GM19324 (cell line): ENCODE data around the gene NCMAP.
"Not testable (repeated sequence)": the region's sequence is repeated elsewhere in the genome, so short reads cannot be mapped to it uniquely, and the experiment has no call there.

Source experiments
- ATAC-seq: cut with Tn5 transposase; IDR thresholded peaks from one replicate; pipeline ENCODE4 v1.9.1; 2021; ENCODE audit warnings: mild to moderate bottlenecking, moderate library complexity; ENCODE audit not compliant: unreplicated experiment, low FRiP score

NCMAP gene, protein sequence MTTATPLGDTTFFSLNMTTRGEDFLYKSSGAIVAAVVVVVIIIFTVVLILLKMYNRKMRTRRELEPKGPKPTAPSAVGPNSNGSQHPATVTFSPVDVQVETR

GRCh38 chr1:24555591-24556413 is at the start of gene NCMAP:
TSS of gene NCMAP (plus strand) at chr1:24556087. CDS start at chr1:24595431, 39,344 bp downstream.
- no peak for ATAC-seq

DNA sequence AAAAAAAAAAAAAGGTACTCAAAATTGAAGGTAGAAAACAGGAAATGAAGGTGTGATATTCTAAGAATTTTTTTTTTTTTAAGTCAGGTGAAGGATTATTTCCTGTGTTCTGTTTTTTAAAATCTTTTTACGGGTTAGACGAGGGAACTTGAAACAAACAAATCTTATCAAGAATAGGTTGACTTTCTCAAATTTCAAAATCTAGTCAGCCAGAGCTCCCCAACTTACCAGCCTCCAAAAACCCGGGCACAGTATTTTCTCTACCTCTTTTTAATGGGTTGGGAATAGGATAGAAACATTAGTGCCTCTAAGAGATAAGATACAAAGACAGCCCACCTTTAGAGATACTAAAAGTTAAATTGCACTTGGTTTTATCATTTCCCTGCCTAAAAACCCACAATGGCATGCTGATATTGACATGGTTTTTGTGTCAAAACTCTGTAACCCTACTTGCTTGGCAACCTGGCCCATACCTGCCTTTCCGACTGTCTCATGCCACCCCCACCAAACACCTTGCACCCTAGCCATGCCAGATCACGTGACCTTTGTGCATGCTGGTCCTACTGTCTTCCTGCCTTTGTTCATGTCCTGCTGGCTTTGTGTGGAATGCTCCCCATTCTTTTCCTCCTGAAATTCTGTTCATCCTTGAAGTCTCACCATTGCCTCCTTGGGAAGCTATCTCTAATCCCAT is 49.1 kb upstream of the NCMAP start:
- no peak for ATAC-seq

DNA sequence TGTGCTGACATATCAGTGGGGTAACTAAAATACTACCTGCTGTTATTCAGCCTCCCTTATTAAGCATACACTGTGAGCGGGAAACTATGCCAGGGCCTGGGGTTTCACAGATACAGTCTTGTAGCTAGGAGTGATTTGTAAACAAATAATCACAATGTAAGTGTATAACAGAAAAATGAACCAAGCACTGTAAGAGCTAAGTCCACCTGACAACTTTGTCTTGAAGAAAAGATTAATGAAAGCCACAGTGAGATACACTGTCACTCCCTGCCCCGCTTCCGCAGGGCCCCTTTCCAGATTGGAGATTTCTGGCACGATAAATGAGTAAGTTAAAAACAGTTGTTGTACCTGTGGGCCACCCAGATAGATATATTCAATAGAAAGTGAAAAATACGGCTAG is 48.5 kb upstream of the NCMAP start:
- no peak for ATAC-seq

GRCh38 chr1:24508911-24509310 is 47.0 kb upstream of the NCMAP start:
- ATAC-seq: no peak

- no peak for ATAC-seq
Measured at GRCh38 chr1:24513706-24514105, 42.2 kb upstream of the NCMAP start.

- ATAC-seq: no peak
Measured at GRCh38 chr1:24514946-24515345, 40.9 kb upstream of the NCMAP start.

DNA sequence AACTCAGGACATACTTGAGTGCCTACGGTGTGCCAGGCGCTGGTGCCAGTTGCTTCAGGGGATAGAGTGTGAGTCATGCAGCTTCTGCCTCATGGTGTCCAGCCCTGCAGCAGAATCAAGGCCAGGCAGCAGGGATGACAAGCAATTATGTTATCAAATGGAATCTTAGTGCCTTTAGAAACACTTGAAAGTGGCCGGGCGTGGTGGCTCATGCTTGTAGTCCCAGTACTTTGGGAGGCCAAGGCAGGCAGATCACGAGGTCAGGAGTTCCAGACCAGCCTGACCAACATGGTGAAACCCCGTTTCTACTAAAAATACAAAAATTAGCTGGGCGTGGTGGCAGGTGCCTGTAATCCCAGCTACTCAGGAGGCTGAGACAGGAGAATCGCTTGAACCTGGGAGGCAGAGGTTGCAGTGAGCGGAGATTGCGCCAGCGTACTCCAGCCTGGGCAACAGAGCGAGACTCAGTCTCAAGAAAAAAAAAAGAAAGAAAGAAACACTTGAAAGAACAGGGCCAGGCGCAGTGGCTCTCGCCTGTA is 40.1 kb upstream of the NCMAP start:
- ATAC-seq: not testable (repeated sequence)

- no peak for ATAC-seq
Measured at GRCh38 chr1:24516506-24516905, 39.4 kb upstream of the NCMAP start.

- no peak for ATAC-seq
Measured at GRCh38 chr1:24517898-24518297, 38.0 kb upstream of the NCMAP start.

DNA sequence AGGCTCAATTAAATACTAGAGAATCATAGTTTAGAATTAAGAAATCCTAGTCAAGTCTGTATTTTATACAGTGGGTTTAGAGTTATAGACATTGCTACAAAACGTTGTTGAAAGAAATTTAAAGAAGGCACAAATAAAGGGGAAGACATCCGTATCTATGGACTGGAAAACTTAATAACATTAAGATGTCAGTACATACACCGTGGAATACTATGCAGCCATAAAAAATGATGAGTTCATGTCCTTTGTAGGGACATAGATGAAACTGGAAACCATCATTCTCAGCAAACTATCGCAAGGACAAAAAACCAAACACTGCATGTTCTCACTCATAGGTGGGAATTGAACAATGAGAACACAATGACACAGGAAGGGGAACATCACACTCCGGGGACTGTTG is 35.6 kb upstream of the NCMAP start:
- ATAC-seq: not testable (repeated sequence)

GRCh38 chr1:24525606-24526005 is 30.3 kb upstream of the NCMAP start:
- no peak for ATAC-seq

- no peak for ATAC-seq
Measured at GRCh38 chr1:24526045-24526444, 29.8 kb upstream of the NCMAP start.

DNA sequence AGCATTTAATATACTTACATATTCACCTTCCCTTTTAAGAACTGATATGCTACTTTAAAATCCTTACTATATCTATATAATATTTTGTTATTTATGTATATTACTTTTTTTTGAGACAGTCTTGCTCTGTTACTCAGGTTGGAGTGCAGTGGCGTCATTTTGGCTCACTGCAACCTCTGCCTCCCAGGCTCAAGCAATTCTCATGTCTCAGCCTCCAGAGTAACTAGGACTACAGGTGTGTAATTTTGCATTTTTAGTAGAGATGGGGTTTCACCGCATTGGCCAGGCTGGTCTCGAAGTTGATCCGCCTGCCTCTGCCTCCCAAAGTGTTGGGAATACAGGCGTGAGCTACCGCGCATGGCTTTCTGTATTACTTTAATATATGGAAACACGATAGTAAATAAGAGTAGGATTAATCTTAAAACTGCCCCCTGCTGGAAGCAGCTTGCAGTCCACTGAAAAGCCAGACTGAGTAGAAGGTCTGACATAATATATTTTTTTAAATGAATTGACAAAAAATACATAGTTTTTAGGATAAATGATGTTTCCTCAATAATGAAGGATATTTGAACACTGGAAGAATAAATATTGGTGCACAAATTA is 28.8 kb upstream of the NCMAP start:
- ATAC-seq: no peak

DNA sequence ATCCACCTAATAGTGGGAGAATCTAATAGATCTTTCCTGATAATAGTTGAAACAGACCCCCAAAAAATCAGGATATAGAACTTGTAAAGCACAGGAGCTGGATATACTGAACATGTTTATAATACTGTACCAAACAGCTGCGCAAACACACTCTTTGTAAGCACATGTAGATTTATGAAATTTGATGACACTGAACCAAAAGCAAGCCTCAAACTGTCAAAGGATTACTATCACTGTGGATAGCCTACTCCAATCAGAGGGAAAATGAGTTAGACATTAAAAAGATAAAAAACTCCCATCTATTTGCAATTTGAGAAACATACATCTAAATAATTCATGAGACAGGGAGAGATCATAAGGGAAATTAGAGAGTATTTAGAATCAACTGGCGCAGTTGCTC is 27.1 kb upstream of the NCMAP start:
- ATAC-seq: no peak

DNA sequence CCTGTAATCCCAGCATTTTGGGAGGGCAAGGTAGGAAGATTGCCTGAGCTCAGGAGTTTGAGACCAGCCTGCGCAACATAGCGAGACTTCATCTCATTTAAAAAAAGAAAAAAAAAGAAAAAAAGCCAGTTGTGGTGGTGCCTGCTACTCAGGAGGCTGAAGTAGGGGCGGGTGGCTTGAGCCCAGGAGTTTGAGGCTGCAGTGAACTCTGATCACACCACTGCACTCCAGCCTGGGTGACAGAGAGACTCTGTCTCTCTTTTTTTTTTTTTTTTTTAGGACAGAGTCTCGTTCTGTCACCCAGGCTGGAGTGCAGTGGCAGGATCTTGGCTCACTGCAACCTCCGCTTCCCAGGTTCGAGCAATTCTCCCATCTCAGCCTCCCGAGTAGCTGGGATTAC is 26.6 kb upstream of the NCMAP start:
- not testable (repeated sequence) for ATAC-seq

- no peak for ATAC-seq
Measured at GRCh38 chr1:24535021-24535424, 20.9 kb upstream of the NCMAP start.

- ATAC-seq: no peak
Measured at GRCh38 chr1:24535778-24536177, 20.1 kb upstream of the NCMAP start.

- peak; percentile 49 for ATAC-seq
Measured at GRCh38 chr1:24536391-24536840, 19.5 kb upstream of the NCMAP start.

GRCh38 chr1:24540051-24540905 is 15.6 kb upstream of the NCMAP start:
- ATAC-seq: no peak
